GM12864 (cell line): Measurements from ENCODE around the gene PDE4B.

Experiments
- DNase-seq: peaks from one replicate; pipeline ENCODE4 v3.0.0-alpha.2; 2011; ENCODE audit warnings: low read depth
- H3K4me3 ChIP-seq: 2 replicates; pipeline ENCODE4 v1.5.1; 2011; ENCODE audit warnings: mild to moderate bottlenecking, low read depth, low read length, control low read depth
- CTCF ChIP-seq: IDR thresholded peaks from 2 replicates; pipeline ENCODE4 v1.5.1; 2011; ENCODE audit warnings: low read depth, mild to moderate bottlenecking, moderate library complexity, low read length, control low read depth, inconsistent platforms; ENCODE audit errors: missing control alignments

PDE4B gene

GRCh38 chr1:66335125-66335524 is 542.4 kb downstream of the PDE4B start:
- DNase-seq: no peak
- H3K4me3 ChIP-seq: peak overlapping the region; percentile 60
- TF ChIP-seq CTCF: no peak

GRCh38 chr1:66335859-66336640 is 543.4 kb downstream of the PDE4B start:
- peak; percentile 90 for DNase-seq
- peak overlapping the region; percentile 60 for H3K4me3 ChIP-seq
- TF ChIP-seq CTCF: no peak

- TF ChIP-seq CTCF: no peak
- peak overlapping the region; percentile 60 for H3K4me3 ChIP-seq
- no peak for DNase-seq
Observed at GRCh38 chr1:66336641-66336990, 543.9 kb downstream of the PDE4B start.

GRCh38 chr1:66337249-66337648 is 544.6 kb downstream of the PDE4B start:
- no peak for DNase-seq
- H3K4me3 ChIP-seq: no peak overlapping the region; the same call in 1 of the 2 replicates
- TF ChIP-seq CTCF: no peak

- TF ChIP-seq CTCF: no peak
- DNase-seq: no peak
- H3K4me3 ChIP-seq: peak overlapping the region; percentile 52
Observed at GRCh38 chr1:66339944-66340343, 547.2 kb downstream of the PDE4B start.

GRCh38 chr1:66341446-66342089 is 548.9 kb downstream of the PDE4B start:
- TF ChIP-seq CTCF: no peak
- no peak overlapping the region for H3K4me3 ChIP-seq
- DNase-seq: no peak
